ENCODE data around the gene OXNAD1.

Gene OXNAD1

GRCh38 chr3:16233806-16234205 is 31.2 kb upstream of the OXNAD1 start:
- H3K4me2 ChIP-seq = peak overlapping the region in 3 of 11 experiments; percentile 7 to 53 (median 49); a peak in 3 of 22 replicates
- H3K9me3 ChIP-seq (replicated peaks in 1 of 11) = no peaks in the 10 kb centered on the region

GRCh38 chr3:16234281-16234680 is 30.7 kb upstream of the OXNAD1 start:
- H3K9ac ChIP-seq = no peak overlapping the region
- H3K4me3 ChIP-seq = no peak overlapping the region
- peaks cover 0 to 23% (median 0%) of the 10 kb centered on the region in 10 experiments; a peak in 8 of 20 replicates for H3K4me1 ChIP-seq
- no peaks in the 10 kb centered on the region for H3K9me3 ChIP-seq (replicated peaks in 1 of 11)
- no peak overlapping the region for H3K27ac ChIP-seq
- TF ChIP-seq Cebpa-rat (IDR thresholded peaks at IDR 0.05) = no peak
- no peaks in the 10 kb centered on the region for H4K20me1 ChIP-seq
- H3K36me3 ChIP-seq = no peaks in the 10 kb centered on the region
- H3K27me3 ChIP-seq = no peaks in the 10 kb centered on the region
- H3K4me2 ChIP-seq = no peak overlapping the region

More at GRCh38 chr3:16233806-16234205, 31.2 kb upstream of the OXNAD1 start:
- Histone ChIP-seq H4K20me1 (no peaks in the 10 kb centered on the region), H3K36me3 (no peaks in the 10 kb centered on the region), H3K4me1 (peaks cover 0 to 18% (median 0%) of the 10 kb centered on the region in 10 experiments; a peak in 7 of 20 replicates), H3K27me3 (no peaks in the 10 kb centered on the region), H3K9ac (no peak overlapping the region), H3K4me3 (no peak overlapping the region), H3K27ac (no peak overlapping the region)
- TF ChIP-seq Cebpa-rat (IDR thresholded peaks at IDR 0.05) = no peak

- Histone ChIP-seq H3K4me2 (no peak overlapping the region), H3K27me3 (no peaks in the 10 kb centered on the region)
- no peak for TF ChIP-seq Cebpa-rat (IDR thresholded peaks at IDR 0.05)
Measured at GRCh38 chr3:16236030-16236639, 28.9 kb upstream of the OXNAD1 start.

GRCh38 chr3:16236856-16237393 is 28.1 kb upstream of the OXNAD1 start:
- H3K4me3 ChIP-seq = no peak overlapping the region
- peaks cover 0 to 43% (median 4%) of the 10 kb centered on the region in 10 experiments; a peak in 8 of 20 replicates for H3K4me1 ChIP-seq
- H3K9me3 ChIP-seq (replicated peaks in 1 of 11) = no peaks in the 10 kb centered on the region
- H3K4me2 ChIP-seq = no peak overlapping the region
- no peaks in the 10 kb centered on the region for H3K27me3 ChIP-seq
- H4K20me1 ChIP-seq = no peaks in the 10 kb centered on the region
- H3K27ac ChIP-seq = no peak overlapping the region
- TF ChIP-seq Cebpa-rat (IDR thresholded peaks at IDR 0.05) = no peak
- H3K9ac ChIP-seq = no peak overlapping the region
- H3K36me3 ChIP-seq = no peaks in the 10 kb centered on the region

More at GRCh38 chr3:16236030-16236639, 28.9 kb upstream of the OXNAD1 start:
- no peaks in the 10 kb centered on the region for H4K20me1 ChIP-seq
- no peaks in the 10 kb centered on the region for H3K36me3 ChIP-seq
- H3K27ac ChIP-seq = no peak overlapping the region
- no peaks in the 10 kb centered on the region for H3K9me3 ChIP-seq (replicated peaks in 1 of 11)
- H3K4me1 ChIP-seq = peaks cover 0 to 41% (median 4%) of the 10 kb centered on the region in 10 experiments; a peak in 8 of 20 replicates
- no peak overlapping the region for H3K4me3 ChIP-seq
- H3K9ac ChIP-seq = no peak overlapping the region

- Histone ChIP-seq H3K27ac (peak overlapping the region in 1 of 11 experiments; percentile 51; a peak in 1 of 22 replicates), H3K4me1 (peaks cover 3 to 37% (median 13%) of the 10 kb centered on the region in 10 experiments; a peak in 15 of 20 replicates), H4K20me1 (no peaks in the 10 kb centered on the region), H3K4me2 (peak overlapping the region in 5 of 11 experiments; percentile 11 to 79 (median 63); a peak in 8 of 22 replicates), H3K9ac (no peak overlapping the region), H3K27me3 (no peaks in the 10 kb centered on the region), H3K36me3 (no peaks in the 10 kb centered on the region), H3K4me3 (no peak overlapping the region), H3K9me3 (replicated peaks in 1 of 11) (no peaks in the 10 kb centered on the region)
- no peak for TF ChIP-seq Cebpa-rat (IDR thresholded peaks at IDR 0.05)
Measured at GRCh38 chr3:16239086-16239770, 25.8 kb upstream of the OXNAD1 start.

- Histone ChIP-seq H3K27ac (peak overlapping the region in 2 of 11 experiments; percentile 42 to 51; a peak in 5 of 22 replicates), H3K4me1 (peaks cover 7 to 41% (median 15%) of the 10 kb centered on the region in 10 experiments; a peak in 15 of 20 replicates), H3K27me3 (no peaks in the 10 kb centered on the region), H3K9ac (no peak overlapping the region), H4K20me1 (no peaks in the 10 kb centered on the region), H3K36me3 (no peaks in the 10 kb centered on the region), H3K9me3 (replicated peaks in 1 of 11) (no peaks in the 10 kb centered on the region), H3K4me3 (no peak overlapping the region), H3K4me2 (peak overlapping the region in 5 of 11 experiments; percentile 11 to 79 (median 63); a peak in 8 of 22 replicates)
- no peak for TF ChIP-seq Cebpa-rat (IDR thresholded peaks at IDR 0.05)
Measured at GRCh38 chr3:16239780-16240179, 25.2 kb upstream of the OXNAD1 start.

GRCh38 chr3:16240229-16241023 is 24.6 kb upstream of the OXNAD1 start:
- Histone ChIP-seq H3K4me2 (peak overlapping the region in 6 of 11 experiments; percentile 5 to 79 (median 52); a peak in 9 of 22 replicates), H3K9ac (no peak overlapping the region; a peak in 1 of 22 replicates), H4K20me1 (no peaks in the 10 kb centered on the region), H3K27ac (peak overlapping the region in 4 of 11 experiments; percentile 1 to 53 (median 42); a peak in 6 of 22 replicates), H3K9me3 (replicated peaks in 1 of 11) (no peaks in the 10 kb centered on the region), H3K36me3 (no peaks in the 10 kb centered on the region), H3K4me1 (peaks cover 7 to 41% (median 15%) of the 10 kb centered on the region in 10 experiments; a peak in 15 of 20 replicates), H3K4me3 (no peak overlapping the region), H3K27me3 (no peaks in the 10 kb centered on the region)
- TF ChIP-seq Cebpa-rat (IDR thresholded peaks at IDR 0.05) = no peak

- peaks cover 7 to 41% (median 16%) of the 10 kb centered on the region in 10 experiments; a peak in 15 of 20 replicates for H3K4me1 ChIP-seq
- no peak overlapping the region for H3K4me3 ChIP-seq
- TF ChIP-seq Cebpa-rat (IDR thresholded peaks at IDR 0.05) = no peak
- H3K27me3 ChIP-seq = no peaks in the 10 kb centered on the region
- H3K27ac ChIP-seq = no peak overlapping the region
- no peaks in the 10 kb centered on the region for H3K9me3 ChIP-seq (replicated peaks in 1 of 11)
- no peaks in the 10 kb centered on the region for H4K20me1 ChIP-seq
- H3K4me2 ChIP-seq = peak overlapping the region in 2 of 11 experiments; percentile 70 to 79; a peak in 3 of 22 replicates
- no peak overlapping the region for H3K9ac ChIP-seq
- no peaks in the 10 kb centered on the region for H3K36me3 ChIP-seq
Measured at GRCh38 chr3:16241225-16241624, 23.8 kb upstream of the OXNAD1 start.

Measured in BLaER1 treated with 17β-estradiol and CSF1 and Interleukin-3, amounts not matched to agents 10 nM and 100 nM (cell line).